Skeletal muscle satellite cell (primary cell): ENCODE results near the gene SMC6. TPM values are rescaled to one million over a fixed set of nuclear protein-coding genes. Genes with fewer than 3 reads are reported as not detected.

ENCODE experiments used
- H3K27me3 ChIP-seq: 2 replicates; pipeline ENCODE4 v1.7.0; 2013; ENCODE audit warnings: low read length; ENCODE audit not compliant: control insufficient read depth, insufficient read depth
- H3K36me3 ChIP-seq: 2 replicates; pipeline ENCODE4 v1.7.0; 2013; ENCODE audit warnings: mild to moderate bottlenecking, control low read depth, low read length; ENCODE audit not compliant: insufficient read depth
- H3K4me1 ChIP-seq: 2 replicates; pipeline ENCODE4 v1.7.0; 2013; ENCODE audit warnings: low read length; ENCODE audit not compliant: control insufficient read depth, insufficient read depth
- H3K4me2 ChIP-seq: 2 replicates; pipeline ENCODE4 v1.7.0; 2013; ENCODE audit warnings: mild to moderate bottlenecking, low read length
- H3K4me3 ChIP-seq: 2 replicates; pipeline ENCODE4 v1.7.0; 2013; ENCODE audit warnings: low read length
- H3K9ac ChIP-seq: 2 replicates; pipeline ENCODE4 v1.7.0; 2013; ENCODE audit warnings: mild to moderate bottlenecking, low read depth, low read length, moderate library complexity
- H3K9me3 ChIP-seq: replicated peaks from 2 replicates; pipeline ENCODE4 v1.7.0; 2013; ENCODE audit warnings: mild to moderate bottlenecking, control low read depth, low read length
- total RNA-seq: library from RNA; depleted of rRNA; stranded (reverse); fragments of >200 nt; gene quantifications from 2 replicates; pipeline ENCODE4 v1.2.3, GENCODE V29; 2012; rRNA removed

Gene SMC6
- 12.5 and 17.7 TPM in 2 replicates for total RNA-seq

- Histone ChIP-seq H3K4me3 (peak within 1 kb of the TSS; percentile 89), H3K4me1 (peaks cover 42% of the 10 kb centered on the region), H3K9ac (peak within 1 kb of the TSS; percentile 100), H3K27me3 (no peaks in the 10 kb centered on the region), H3K9me3 (no peaks in the 10 kb centered on the region), H3K4me2 (peak within 1 kb of the TSS; percentile 89), H3K36me3 (no peaks in the 10 kb centered on the region)
Measured at GRCh38 chr2:17753803-17754663, at the start of gene SMC6, which contains the start of gene GEN1. Gene SMC6, minus strand, starts transcription at chr2:17753810. Its CDS starts 7,864 bp downstream, at chr2:17745946. Gene GEN1, plus strand, starts transcription at chr2:17754138. Its CDS starts 5,806 bp downstream, at chr2:17759944.

- Histone ChIP-seq H3K27me3 (no peaks in the 10 kb centered on the region), H3K4me1 (peaks cover 14% of the 10 kb centered on the region), H3K9ac (peak overlapping the region; percentile 9), H3K4me3 (no peak overlapping the region), H3K9me3 (no peaks in the 10 kb centered on the region), H3K36me3 (no peaks in the 10 kb centered on the region), H3K4me2 (no peak overlapping the region)
Measured at GRCh38 chr2:17800693-17801458, 47.3 kb upstream of the SMC6 start.

- Histone ChIP-seq H3K9me3 (no peaks in the 10 kb centered on the region), H3K36me3 (no peaks in the 10 kb centered on the region), H3K4me1 (peaks cover 14% of the 10 kb centered on the region), H3K4me2 (no peak overlapping the region), H3K27me3 (no peaks in the 10 kb centered on the region), H3K9ac (peak overlapping the region; percentile 9), H3K4me3 (no peak overlapping the region)
Measured at GRCh38 chr2:17800219-17800618, 46.6 kb upstream of the SMC6 start.

GRCh38 chr2:17799301-17800120 is 45.9 kb upstream of the SMC6 start:
- Histone ChIP-seq H3K27me3 (no peaks in the 10 kb centered on the region), H3K36me3 (no peaks in the 10 kb centered on the region), H3K4me3 (no peak overlapping the region), H3K4me2 (peak overlapping the region; percentile 56), H3K9me3 (no peaks in the 10 kb centered on the region), H3K4me1 (peaks cover 14% of the 10 kb centered on the region), H3K9ac (peak overlapping the region; percentile 43)

GRCh38 chr2:17798338-17798737 is 44.7 kb upstream of the SMC6 start:
- H3K9me3 ChIP-seq: no peaks in the 10 kb centered on the region

GRCh38 chr2:17795309-17795708 is 41.7 kb upstream of the SMC6 start:
- Histone ChIP-seq H3K4me1 (peaks cover 34% of the 10 kb centered on the region), H3K9ac (no peak overlapping the region), H3K27me3 (no peaks in the 10 kb centered on the region), H3K4me2 (no peak overlapping the region), H3K36me3 (no peaks in the 10 kb centered on the region), H3K9me3 (no peaks in the 10 kb centered on the region), H3K4me3 (no peak overlapping the region)

More at GRCh38 chr2:17798338-17798737, 44.7 kb upstream of the SMC6 start:
- Histone ChIP-seq H3K27me3 (no peaks in the 10 kb centered on the region), H3K4me2 (no peak overlapping the region), H3K9ac (no peak overlapping the region), H3K4me1 (peaks cover 21% of the 10 kb centered on the region), H3K4me3 (no peak overlapping the region), H3K36me3 (no peaks in the 10 kb centered on the region)

- H3K36me3 ChIP-seq: no peaks in the 10 kb centered on the region
- no peak overlapping the region for H3K4me2 ChIP-seq
- H3K4me1 ChIP-seq: peaks cover 24% of the 10 kb centered on the region
- no peaks in the 10 kb centered on the region for H3K9me3 ChIP-seq
- no peak overlapping the region for H3K9ac ChIP-seq
- H3K4me3 ChIP-seq: no peak overlapping the region
- H3K27me3 ChIP-seq: no peaks in the 10 kb centered on the region
Measured at GRCh38 chr2:17793803-17794354, 40.3 kb upstream of the SMC6 start.

GRCh38 chr2:17793296-17793695 is 39.7 kb upstream of the SMC6 start:
- Histone ChIP-seq H3K36me3 (no peaks in the 10 kb centered on the region), H3K4me3 (no peak overlapping the region), H3K4me2 (no peak overlapping the region), H3K9ac (no peak overlapping the region), H3K27me3 (no peaks in the 10 kb centered on the region), H3K4me1 (peaks cover 24% of the 10 kb centered on the region), H3K9me3 (no peaks in the 10 kb centered on the region)

- H3K9ac ChIP-seq: no peak overlapping the region
- H3K4me3 ChIP-seq: no peak overlapping the region
- H3K4me1 ChIP-seq: peaks cover 24% of the 10 kb centered on the region
- no peaks in the 10 kb centered on the region for H3K9me3 ChIP-seq
- H3K36me3 ChIP-seq: no peaks in the 10 kb centered on the region
- H3K27me3 ChIP-seq: no peaks in the 10 kb centered on the region
- H3K4me2 ChIP-seq: no peak overlapping the region
Measured at GRCh38 chr2:17792515-17792914, 38.9 kb upstream of the SMC6 start.

GRCh38 chr2:17791817-17792130 is 38.2 kb upstream of the SMC6 start:
- H3K9ac ChIP-seq: no peak overlapping the region
- H3K27me3 ChIP-seq: no peaks in the 10 kb centered on the region
- no peak overlapping the region for H3K4me3 ChIP-seq

More at GRCh38 chr2:17791817-17792130, 38.2 kb upstream of the SMC6 start:
- H3K4me1 ChIP-seq: peaks cover 24% of the 10 kb centered on the region
- no peaks in the 10 kb centered on the region for H3K9me3 ChIP-seq
- H3K4me2 ChIP-seq: no peak overlapping the region
- no peaks in the 10 kb centered on the region for H3K36me3 ChIP-seq
